HepG2 (cell line): ENCODE results near the gene RNF114. TPM values are rescaled to one million over a fixed set of nuclear protein-coding genes. Genes with fewer than 3 reads are reported as not detected.

Experiments
- CEBPG ChIP-seq: IDR thresholded peaks from 2 replicates; pipeline ENCODE4 v1.6.1; 2016
- DMAP1 ChIP-seq: IDR thresholded peaks from 2 replicates; pipeline ENCODE4 v1.6.1; 2016
- ETV6 ChIP-seq: sonication (generic); formaldehyde crosslinking; conservative IDR thresholded peaks from 2 replicates; pipeline ENCODE4 v1.4.0; 2020; ENCODE audit warnings: missing genetic modification reagents
- GTF2F1 ChIP-seq: fragments of 150-350 bp; IDR thresholded peaks from 2 replicates; pipeline ENCODE4 v1.6.1; 2014; ENCODE audit warnings: low read length
- NR2F2 ChIP-seq: IDR thresholded peaks from 2 replicates; pipeline ENCODE4 v1.6.1; 2012; ENCODE audit warnings: low read depth, inconsistent platforms, borderline replicate concordance
- PCBP2 ChIP-seq: fragments of 200-400 bp; formaldehyde crosslinking; optimal IDR thresholded peaks from 2 replicates; pipeline ENCODE3; 2018; ENCODE audit warnings: low read length, low read depth; ENCODE audit not compliant: poor library complexity, severe bottlenecking
- SIX1 ChIP-seq: sonication (generic); formaldehyde crosslinking; IDR thresholded peaks from 2 replicates; pipeline ENCODE4 v1.4.0; 2020; ENCODE audit warnings: missing genetic modification reagents, borderline replicate concordance
- SKIL ChIP-seq: sonication (generic); formaldehyde crosslinking; IDR thresholded peaks from 2 replicates; pipeline ENCODE4 v1.8.0; 2022; ENCODE audit warnings: missing genetic modification reagents, mild to moderate bottlenecking, moderate library complexity, borderline replicate concordance
- SNAPC2 ChIP-seq: sonication (generic); formaldehyde crosslinking; IDR thresholded peaks from 2 replicates; pipeline ENCODE4 v1.8.1; 2022; ENCODE audit warnings: mild to moderate bottlenecking, missing genetic modification reagents
- ZBTB21 ChIP-seq: sonication (generic); formaldehyde crosslinking; IDR thresholded peaks from 2 replicates; pipeline ENCODE4 v1.4.0; 2020; ENCODE audit warnings: missing genetic modification reagents
- ZNF180 ChIP-seq: sonication (generic); formaldehyde crosslinking; IDR thresholded peaks from 2 replicates; pipeline ENCODE4 v1.4.0; 2020; ENCODE audit warnings: low read depth, missing genetic modification reagents, borderline replicate concordance
- ZNF224 ChIP-seq: sonication (generic); formaldehyde crosslinking; IDR thresholded peaks from 2 replicates; pipeline ENCODE4 v1.5.0; 2020; ENCODE audit warnings: mild to moderate bottlenecking, missing genetic modification reagents
- ZNF788 ChIP-seq: sonication (generic); formaldehyde crosslinking; IDR thresholded peaks from 2 replicates; pipeline ENCODE4 v1.5.0; 2020; ENCODE audit warnings: mild to moderate bottlenecking, missing genetic modification reagents, borderline replicate concordance
- polyA plus RNA-seq, 8 experiments: library from polyadenylated mRNA; depleted of rRNA in 3 of 8; stranded (reverse) in 7 of 8; unstranded in 1 of 8; fragments of >200 nt; fragmentation: Illumina TruSeq in 4 of 8; extraction: Trizol in 4 of 8; gene quantifications; 2 replicates each; pipeline versions ENCODE4 v1.2.1 to v1.2.3, GENCODE V29; 2011 to 2016; ENCODE audit warnings: low read depth in 4 of 8, missing spikeins in 1 of 8, mixed read lengths in 1 of 8; ENCODE audit not compliant: insufficient read depth in 1 of 8
- total RNA-seq, 5 experiments: library from RNA; depleted of rRNA; stranded (reverse); fragments of >200 nt; fragmentation: Illumina TruSeq; extraction: Trizol; gene quantifications; 2 replicates each; pipeline ENCODE4 v1.2.3, GENCODE V29; 2016; ENCODE audit warnings: low read depth in 1 of 5
- TF ChIP-seq, protein P1 (sequence below): sonication (generic); formaldehyde crosslinking; IDR thresholded peaks from 2 replicates; pipeline ENCODE4 v1.4.0; 2020; ENCODE audit warnings: low read depth, mild to moderate bottlenecking, missing genetic modification reagents
- TF ChIP-seq, protein P2 (sequence below): sonication (generic); formaldehyde crosslinking; IDR thresholded peaks from 2 replicates; pipeline ENCODE4 v1.4.0; 2020; ENCODE audit warnings: missing genetic modification reagents
- TF ChIP-seq, protein P3 (sequence below): sonication (generic); formaldehyde crosslinking; IDR thresholded peaks from 2 replicates; pipeline ENCODE4 v1.4.0; 2020; ENCODE audit warnings: missing genetic modification reagents, borderline replicate concordance

Gene RNF114
- total and polyA plus RNA-seq, 2 of the 13 experiments (the other 11 are each of a cell fraction or from before 2014, with no cell fraction given): 119 to 126 TPM

GRCh38 chr20:49936153-49937026 is at the start of gene RNF114 (continued):
- TF ChIP-seq SKIL (CRISPR knock-in tag) (peak; percentile 53; the same call in 1 of the 2 replicates), ETV6 (peak; percentile 94), NR2F2 (0 out of 2 replicates have a peak, but pooled peaks have one; percentile 13), PCBP2 (no peak), SIX1 (CRISPR knock-in tag) (peak; percentile 11; the same call in 1 of the 2 replicates), ZBTB21 (CRISPR knock-in tag) (peak; percentile 44; the same call in 1 of the 2 replicates), DMAP1 (CRISPR knock-in tag) (peak; percentile 89), GTF2F1 (no peak), ZNF224 (CRISPR knock-in tag) (peak; percentile 91), ZNF180 (CRISPR knock-in tag) (no peak), ZNF788 (CRISPR knock-in tag) (peak; percentile 95; the same call in 1 of the 2 replicates), SNAPC2 (CRISPR knock-in tag) (peak; percentile 88; the same call in 1 of the 2 replicates), CEBPG (CRISPR knock-in tag) (peak; percentile 87)
- TF ChIP-seq, protein P1, sequence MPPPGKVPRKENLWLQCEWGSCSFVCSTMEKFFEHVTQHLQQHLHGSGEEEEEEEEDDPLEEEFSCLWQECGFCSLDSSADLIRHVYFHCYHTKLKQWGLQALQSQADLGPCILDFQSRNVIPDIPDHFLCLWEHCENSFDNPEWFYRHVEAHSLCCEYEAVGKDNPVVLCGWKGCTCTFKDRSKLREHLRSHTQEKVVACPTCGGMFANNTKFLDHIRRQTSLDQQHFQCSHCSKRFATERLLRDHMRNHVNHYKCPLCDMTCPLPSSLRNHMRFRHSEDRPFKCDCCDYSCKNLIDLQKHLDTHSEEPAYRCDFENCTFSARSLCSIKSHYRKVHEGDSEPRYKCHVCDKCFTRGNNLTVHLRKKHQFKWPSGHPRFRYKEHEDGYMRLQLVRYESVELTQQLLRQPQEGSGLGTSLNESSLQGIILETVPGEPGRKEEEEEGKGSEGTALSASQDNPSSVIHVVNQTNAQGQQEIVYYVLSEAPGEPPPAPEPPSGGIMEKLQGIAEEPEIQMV (CRISPR knock-in tag): 0 out of 2 replicates have a peak, but pooled peaks have one; percentile 0
- TF ChIP-seq, protein P2, sequence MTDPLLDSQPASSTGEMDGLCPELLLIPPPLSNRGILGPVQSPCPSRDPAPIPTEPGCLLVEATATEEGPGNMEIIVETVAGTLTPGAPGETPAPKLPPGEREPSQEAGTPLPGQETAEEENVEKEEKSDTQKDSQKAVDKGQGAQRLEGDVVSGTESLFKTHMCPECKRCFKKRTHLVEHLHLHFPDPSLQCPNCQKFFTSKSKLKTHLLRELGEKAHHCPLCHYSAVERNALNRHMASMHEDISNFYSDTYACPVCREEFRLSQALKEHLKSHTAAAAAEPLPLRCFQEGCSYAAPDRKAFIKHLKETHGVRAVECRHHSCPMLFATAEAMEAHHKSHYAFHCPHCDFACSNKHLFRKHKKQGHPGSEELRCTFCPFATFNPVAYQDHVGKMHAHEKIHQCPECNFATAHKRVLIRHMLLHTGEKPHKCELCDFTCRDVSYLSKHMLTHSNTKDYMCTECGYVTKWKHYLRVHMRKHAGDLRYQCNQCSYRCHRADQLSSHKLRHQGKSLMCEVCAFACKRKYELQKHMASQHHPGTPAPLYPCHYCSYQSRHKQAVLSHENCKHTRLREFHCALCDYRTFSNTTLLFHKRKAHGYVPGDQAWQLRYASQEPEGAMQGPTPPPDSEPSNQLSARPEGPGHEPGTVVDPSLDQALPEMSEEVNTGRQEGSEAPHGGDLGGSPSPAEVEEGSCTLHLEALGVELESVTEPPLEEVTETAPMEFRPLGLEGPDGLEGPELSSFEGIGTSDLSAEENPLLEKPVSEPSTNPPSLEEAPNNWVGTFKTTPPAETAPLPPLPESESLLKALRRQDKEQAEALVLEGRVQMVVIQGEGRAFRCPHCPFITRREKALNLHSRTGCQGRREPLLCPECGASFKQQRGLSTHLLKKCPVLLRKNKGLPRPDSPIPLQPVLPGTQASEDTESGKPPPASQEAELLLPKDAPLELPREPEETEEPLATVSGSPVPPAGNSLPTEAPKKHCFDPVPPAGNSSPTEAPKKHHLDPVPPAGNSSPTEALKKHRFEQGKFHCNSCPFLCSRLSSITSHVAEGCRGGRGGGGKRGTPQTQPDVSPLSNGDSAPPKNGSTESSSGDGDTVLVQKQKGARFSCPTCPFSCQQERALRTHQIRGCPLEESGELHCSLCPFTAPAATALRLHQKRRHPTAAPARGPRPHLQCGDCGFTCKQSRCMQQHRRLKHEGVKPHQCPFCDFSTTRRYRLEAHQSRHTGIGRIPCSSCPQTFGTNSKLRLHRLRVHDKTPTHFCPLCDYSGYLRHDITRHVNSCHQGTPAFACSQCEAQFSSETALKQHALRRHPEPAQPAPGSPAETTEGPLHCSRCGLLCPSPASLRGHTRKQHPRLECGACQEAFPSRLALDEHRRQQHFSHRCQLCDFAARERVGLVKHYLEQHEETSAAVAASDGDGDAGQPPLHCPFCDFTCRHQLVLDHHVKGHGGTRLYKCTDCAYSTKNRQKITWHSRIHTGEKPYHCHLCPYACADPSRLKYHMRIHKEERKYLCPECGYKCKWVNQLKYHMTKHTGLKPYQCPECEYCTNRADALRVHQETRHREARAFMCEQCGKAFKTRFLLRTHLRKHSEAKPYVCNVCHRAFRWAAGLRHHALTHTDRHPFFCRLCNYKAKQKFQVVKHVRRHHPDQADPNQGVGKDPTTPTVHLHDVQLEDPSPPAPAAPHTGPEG: no peak
- TF ChIP-seq, protein P3, sequence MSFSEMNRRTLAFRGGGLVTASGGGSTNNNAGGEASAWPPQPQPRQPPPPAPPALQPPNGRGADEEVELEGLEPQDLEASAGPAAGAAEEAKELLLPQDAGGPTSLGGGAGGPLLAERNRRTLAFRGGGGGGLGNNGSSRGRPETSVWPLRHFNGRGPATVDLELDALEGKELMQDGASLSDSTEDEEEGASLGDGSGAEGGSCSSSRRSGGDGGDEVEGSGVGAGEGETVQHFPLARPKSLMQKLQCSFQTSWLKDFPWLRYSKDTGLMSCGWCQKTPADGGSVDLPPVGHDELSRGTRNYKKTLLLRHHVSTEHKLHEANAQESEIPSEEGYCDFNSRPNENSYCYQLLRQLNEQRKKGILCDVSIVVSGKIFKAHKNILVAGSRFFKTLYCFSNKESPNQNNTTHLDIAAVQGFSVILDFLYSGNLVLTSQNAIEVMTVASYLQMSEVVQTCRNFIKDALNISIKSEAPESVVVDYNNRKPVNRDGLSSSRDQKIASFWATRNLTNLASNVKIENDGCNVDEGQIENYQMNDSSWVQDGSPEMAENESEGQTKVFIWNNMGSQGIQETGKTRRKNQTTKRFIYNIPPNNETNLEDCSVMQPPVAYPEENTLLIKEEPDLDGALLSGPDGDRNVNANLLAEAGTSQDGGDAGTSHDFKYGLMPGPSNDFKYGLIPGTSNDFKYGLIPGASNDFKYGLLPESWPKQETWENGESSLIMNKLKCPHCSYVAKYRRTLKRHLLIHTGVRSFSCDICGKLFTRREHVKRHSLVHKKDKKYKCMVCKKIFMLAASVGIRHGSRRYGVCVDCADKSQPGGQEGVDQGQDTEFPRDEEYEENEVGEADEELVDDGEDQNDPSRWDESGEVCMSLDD: 0 out of 2 replicates have a peak, but pooled peaks have one; percentile 32
